Chondrocyte (in vitro differentiated cells): ENCODE results near the gene APH1A. TPM values are rescaled to one million over a fixed set of nuclear protein-coding genes. Genes with fewer than 3 reads are reported as not detected.

Source experiments
- DNase-seq: peaks from one replicate; pipeline ENCODE4 v3.0.0; 2021; ENCODE audit warnings: mixed read lengths, low spot score
- H3K27ac Mint-ChIP-seq: one replicate; pipeline ENCODE4 v1.8.0; 2021; ENCODE audit warnings: mild to moderate bottlenecking, moderate library complexity, mixed read lengths; ENCODE audit not compliant: unreplicated experiment
- H3K27me3 Mint-ChIP-seq: 2 replicates; pipeline ENCODE4 v1.8.0; 2021; ENCODE audit warnings: low read depth, mixed read lengths
- H3K36me3 Mint-ChIP-seq: 2 replicates; pipeline ENCODE4 v1.8.0; 2021; ENCODE audit warnings: low read depth, mixed read lengths
- H3K4me1 Mint-ChIP-seq: 2 replicates; pipeline ENCODE4 v1.8.0; 2021; ENCODE audit warnings: low read depth, mild to moderate bottlenecking, mixed read lengths
- H3K4me3 Mint-ChIP-seq: one replicate; pipeline ENCODE4 v1.8.0; 2021; ENCODE audit warnings: mild to moderate bottlenecking, moderate library complexity, mixed read lengths; ENCODE audit not compliant: unreplicated experiment
- H3K9me3 Mint-ChIP-seq: 2 replicates; pipeline ENCODE4 v1.8.0; 2021; ENCODE audit warnings: low read depth, mixed read lengths
- CTCF ChIP-seq: fragments of 200-600 bp; sonication (generic); IDR thresholded peaks from 2 replicates; pipeline ENCODE4 v1.5.0; 2021; ENCODE audit warnings: antibody characterized with exemption, mild to moderate bottlenecking, moderate library complexity
- total RNA-seq: library from RNA; stranded (reverse); gene quantifications from 3 replicates; pipeline ENCODE4 v1.2.1, GENCODE V29; 2021

The APH1A gene
- total RNA-seq, 1 donor from 2014 or later: 89.7 TPM

GRCh38 chr1:150259217-150259616, 9.6 kb downstream of the APH1A start:
- no peak for DNase-seq
- H3K4me1 Mint-ChIP-seq: peaks cover 29% of the 10 kb centered on the region
- H3K4me3 Mint-ChIP-seq: no peak overlapping the region
- H3K27me3 Mint-ChIP-seq: peaks cover 2% of the 10 kb centered on the region
- no peaks in the 10 kb centered on the region for H3K9me3 Mint-ChIP-seq
- H3K36me3 Mint-ChIP-seq: no peaks in the 10 kb centered on the region
- no peak overlapping the region for H3K27ac Mint-ChIP-seq
- TF ChIP-seq CTCF: no peak

- Mint-ChIP-seq H3K4me3 (peak within 1 kb of the TSS; percentile 51), H3K4me1 (peaks cover 29% of the 10 kb centered on the region), H3K9me3 (no peaks in the 10 kb centered on the region), H3K27me3 (peaks cover 2% of the 10 kb centered on the region), H3K27ac (no peak within 1 kb of the TSS), H3K36me3 (no peaks in the 10 kb centered on the region)
- no peak for TF ChIP-seq CTCF
- DNase-seq: no peak
Observed at GRCh38 chr1:150257624-150258585, 10.9 kb downstream of the APH1A start, which contains the start of gene CA14. TSS of gene CA14 (plus strand) at chr1:150257774. CDS start at chr1:150258129, 355 bp downstream.

GRCh38 chr1:150256554-150257341, 12.1 kb downstream of the APH1A start:
- no peak for DNase-seq

GRCh38 chr1:150256198-150256553, 12.6 kb downstream of the APH1A start:
- Mint-ChIP-seq H3K4me1 (peaks cover 29% of the 10 kb centered on the region), H3K36me3 (no peaks in the 10 kb centered on the region), H3K9me3 (no peaks in the 10 kb centered on the region), H3K27me3 (peaks cover 2% of the 10 kb centered on the region), H3K4me3 (peak overlapping the region; percentile 51), H3K27ac (peak overlapping the region; percentile 84)
- no peak for DNase-seq
- peak; percentile 12 for TF ChIP-seq CTCF

More at GRCh38 chr1:150256554-150257341, 12.1 kb downstream of the APH1A start:
- Mint-ChIP-seq H3K27ac (no peak overlapping the region), H3K9me3 (no peaks in the 10 kb centered on the region), H3K36me3 (no peaks in the 10 kb centered on the region), H3K27me3 (peaks cover 2% of the 10 kb centered on the region), H3K4me1 (peaks cover 29% of the 10 kb centered on the region), H3K4me3 (peak overlapping the region; percentile 51)
- no peak for TF ChIP-seq CTCF

GRCh38 chr1:150249936-150250335, 18.9 kb downstream of the APH1A start:
- no peak overlapping the region for H3K4me3 Mint-ChIP-seq
- no peak for TF ChIP-seq CTCF
- H3K36me3 Mint-ChIP-seq: no peaks in the 10 kb centered on the region
- H3K27me3 Mint-ChIP-seq: no peaks in the 10 kb centered on the region
- H3K27ac Mint-ChIP-seq: no peak overlapping the region
- no peak for DNase-seq
- H3K9me3 Mint-ChIP-seq: no peaks in the 10 kb centered on the region
- no peaks in the 10 kb centered on the region for H3K4me1 Mint-ChIP-seq
